GM23338 (cell line): ENCODE results near the gene PLCH2. TPM values are rescaled to one million over a fixed set of nuclear protein-coding genes. Genes with fewer than 3 reads are reported as not detected.

Experiments
- ATAC-seq: fragments of 200-7000 bp; cut with Tn5 transposase; 3 replicates; pipeline ENCODE4 v1.9.1; 2020
- DNase-seq: peaks from one replicate; pipeline ENCODE4 v3.0.0-alpha.2; 2015; ENCODE audit warnings: low spot score
- H2AFZ ChIP-seq: fragments of 200-600 bp; sonication (generic); 2 replicates; pipeline ENCODE4 v1.8.0; 2016; ENCODE audit warnings: antibody characterized with exemption, mild to moderate bottlenecking, moderate library complexity
- H3F3A ChIP-seq: fragments of 200-600 bp; sonication (generic); replicated peaks from 2 replicates; pipeline ENCODE4 v1.8.0; 2017; ENCODE audit warnings: antibody characterized with exemption, mixed run types, low read depth
- H3K27ac ChIP-seq: fragments of 200-600 bp; sonication (generic); 2 replicates; pipeline ENCODE4 v1.6.1; 2016; ENCODE audit warnings: low read depth
- H3K27me3 ChIP-seq: fragments of 200-600 bp; sonication (generic); 2 replicates; pipeline ENCODE4 v1.8.0; 2016; ENCODE audit warnings: mild to moderate bottlenecking, mixed run types, moderate library complexity; ENCODE audit not compliant: insufficient read depth
- H3K36me3 ChIP-seq: fragments of 200-600 bp; sonication (generic); 2 replicates; pipeline ENCODE4 v1.8.0; 2016; ENCODE audit warnings: mild to moderate bottlenecking; ENCODE audit not compliant: insufficient read depth
- H3K4me1 ChIP-seq: fragments of 200-600 bp; sonication (generic); 2 replicates; pipeline ENCODE4 v1.8.0; 2016; ENCODE audit warnings: mild to moderate bottlenecking, moderate library complexity; ENCODE audit not compliant: insufficient read depth
- H3K4me2 ChIP-seq: fragments of 200-600 bp; sonication (generic); 2 replicates; pipeline ENCODE4 v1.7.1; 2017; ENCODE audit warnings: mixed run types
- H3K4me3 ChIP-seq: fragments of 200-600 bp; sonication (generic); 2 replicates; pipeline ENCODE4 v1.6.1; 2016; ENCODE audit warnings: mixed run types
- H3K79me2 ChIP-seq: fragments of 200-600 bp; sonication (generic); replicated peaks from 2 replicates; pipeline ENCODE4 v1.8.0; 2017; ENCODE audit warnings: mild to moderate bottlenecking; ENCODE audit not compliant: insufficient read depth
- H3K9me2 ChIP-seq: fragments of 200-600 bp; sonication (generic); 2 replicates; pipeline ENCODE4 v1.8.0; 2017; ENCODE audit not compliant: insufficient read depth
- H4K20me1 ChIP-seq: fragments of 200-600 bp; sonication (generic); replicated peaks from 2 replicates; pipeline ENCODE4 v1.8.0; 2017; ENCODE audit warnings: mild to moderate bottlenecking; ENCODE audit not compliant: insufficient read depth
- H3K27ac Mint-ChIP-seq: 2 replicates; pipeline ENCODE4 v1.8.0; 2020; ENCODE audit warnings: inconsistent platforms, mild to moderate bottlenecking, moderate library complexity, mixed read lengths
- H3K27me3 Mint-ChIP-seq: 3 replicates; pipeline ENCODE4 v1.8.0; 2022; ENCODE audit warnings: low read depth, mild to moderate bottlenecking, moderate library complexity, mixed read lengths, inconsistent platforms; ENCODE audit not compliant: insufficient read depth, poor library complexity
- H3K36me3 Mint-ChIP-seq: 3 replicates; pipeline ENCODE4 v1.8.0; 2021; ENCODE audit warnings: low read depth, mild to moderate bottlenecking, inconsistent platforms, moderate library complexity, mixed read lengths
- H3K4me1 Mint-ChIP-seq: 3 replicates; pipeline ENCODE4 v1.8.0; 2020; ENCODE audit warnings: mild to moderate bottlenecking, inconsistent platforms, mixed read lengths
- H3K4me3 Mint-ChIP-seq: 3 replicates; pipeline ENCODE4 v1.8.0; 2021; ENCODE audit warnings: moderate library complexity, mild to moderate bottlenecking, inconsistent platforms, mixed read lengths
- H3K9me3 Mint-ChIP-seq: 3 replicates; pipeline ENCODE4 v1.8.0; 2020; ENCODE audit warnings: moderate library complexity, mild to moderate bottlenecking, inconsistent platforms, mixed read lengths
- CREB1 ChIP-seq: fragments of 250-450 bp; sonication (Bioruptor Pico); IDR thresholded peaks from 2 replicates; pipeline ENCODE4 v1.5.0; 2020; ENCODE audit warnings: low read depth, mild to moderate bottlenecking, moderate library complexity
- EZH2 ChIP-seq: fragments of 200-600 bp; sonication (generic); IDR thresholded peaks from one replicate; pipeline ENCODE4 v1.8.0; 2017; ENCODE audit warnings: antibody characterized with exemption, mild to moderate bottlenecking, low read depth; ENCODE audit not compliant: unreplicated experiment
- EZH2phosphoT487 ChIP-seq: fragments of 200-600 bp; sonication (generic); IDR thresholded peaks from one replicate; pipeline ENCODE4 v1.8.1; 2018; ENCODE audit warnings: antibody characterized with exemption; ENCODE audit not compliant: unreplicated experiment
- JUNB ChIP-seq: IDR thresholded peaks from one replicate; pipeline ENCODE4 v1.6.1; 2016; ENCODE audit warnings: antibody characterized with exemption; ENCODE audit not compliant: unreplicated experiment
- NANOG ChIP-seq: IDR thresholded peaks from 2 replicates; pipeline ENCODE4 v1.6.1; 2016; ENCODE audit warnings: antibody characterized with exemption, borderline replicate concordance
- POLR2AphosphoS5 ChIP-seq: IDR thresholded peaks from 2 replicates; pipeline ENCODE4 v1.6.1; 2016; ENCODE audit warnings: antibody characterized with exemption, low read depth
- STAT1 ChIP-seq: IDR thresholded peaks from one replicate; pipeline ENCODE4 v1.6.1; 2016; ENCODE audit warnings: antibody characterized with exemption; ENCODE audit not compliant: unreplicated experiment
- ZNF114 ChIP-seq: fragments of 250-450 bp; sonication (Bioruptor Pico); IDR thresholded peaks from 2 replicates; pipeline ENCODE4 v1.5.0; 2020; ENCODE audit warnings: mild to moderate bottlenecking, moderate library complexity
- ZNF331 ChIP-seq: fragments of 250-450 bp; sonication (Bioruptor Pico); IDR thresholded peaks from 2 replicates; pipeline ENCODE4 v1.5.0; 2020; ENCODE audit warnings: low read depth, mild to moderate bottlenecking, moderate library complexity
- polyA plus RNA-seq: library from polyadenylated mRNA; unstranded; fragments of >200 nt; fragmentation: Nextera tagmentation; extraction: Ambion mirVana; gene quantifications from 2 replicates; pipeline ENCODE4 v1.2.1, GENCODE V29; 2016
- total RNA-seq: library from RNA; depleted of rRNA; stranded (reverse); fragments of >200 nt; shearing (Covaris generic); gene quantifications from 2 replicates; pipeline ENCODE4 v1.2.3, GENCODE V29; 2014
- TF ChIP-seq, protein P1 (sequence below): IDR thresholded peaks from 2 replicates; pipeline ENCODE4 v1.6.1; 2016; ENCODE audit warnings: antibody characterized with exemption
- TF ChIP-seq, protein P2 (sequence below): IDR thresholded peaks from one replicate; pipeline ENCODE4 v1.6.1; 2018; ENCODE audit warnings: antibody characterized with exemption; ENCODE audit not compliant: unreplicated experiment
- TF ChIP-seq, protein P3 (sequence below): fragments of 250-450 bp; sonication (Bioruptor Pico); IDR thresholded peaks from 2 replicates; pipeline ENCODE4 v1.5.0; 2020; ENCODE audit warnings: mild to moderate bottlenecking, moderate library complexity
- TF ChIP-seq, protein P4 (sequence below), 2 experiments: fragments of 200-600 bp in 1 of 2; sonication (generic) in 1 of 2; conservative IDR thresholded peaks; 2 replicates each; pipeline versions ENCODE4 v1.5.1 to v1.6.1; 2016 to 2017; ENCODE audit warnings: antibody characterized with exemption in 2 of 2, low read depth in 2 of 2, mild to moderate bottlenecking in 2 of 2, moderate library complexity in 1 of 2

Gene PLCH2
- total and polyA plus RNA-seq, 2 experiments from 2014 or later: 0.31 TPM; not detected in 1

DNA sequence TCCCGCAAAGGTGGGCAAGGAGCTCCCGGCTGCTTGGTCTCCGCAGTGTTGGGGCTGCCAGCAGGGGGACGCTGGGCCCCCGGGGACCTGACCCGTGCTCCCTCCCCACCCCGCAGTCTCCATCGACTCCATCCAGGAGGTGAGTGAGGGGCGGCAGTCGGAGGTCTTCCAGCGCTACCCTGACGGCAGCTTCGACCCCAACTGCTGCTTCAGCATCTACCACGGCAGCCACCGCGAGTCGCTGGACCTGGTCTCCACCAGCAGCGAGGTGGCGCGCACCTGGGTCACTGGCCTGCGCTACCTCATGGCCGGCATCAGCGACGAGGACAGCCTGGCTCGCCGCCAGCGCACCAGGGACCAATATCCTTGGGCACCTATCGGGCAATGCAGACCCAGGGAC lies 3.5 kb downstream of the PLCH2 start:
- no peaks in the 10 kb centered on the region for H3K36me3 ChIP-seq
- no peak for DNase-seq
- H3K36me3 Mint-ChIP-seq: no peaks in the 10 kb centered on the region

More for the DNA sequence above, 3.5 kb downstream of the PLCH2 start:
- no peak overlapping the region for H3K4me2 ChIP-seq
- Mint-ChIP-seq H3K27ac (no peak overlapping the region), H3K9me3 (no peaks in the 10 kb centered on the region), H3K4me1 (no peaks in the 10 kb centered on the region), H3K4me3 (no peak overlapping the region), H3K27me3 (peaks cover 1% of the 10 kb centered on the region)
- no peaks in the 10 kb centered on the region for H3K9me2 ChIP-seq
- H3K27ac ChIP-seq: no peak overlapping the region
- H3K27me3 ChIP-seq: no peaks in the 10 kb centered on the region
- H3K79me2 ChIP-seq: no peaks in the 10 kb centered on the region
- H3K4me1 ChIP-seq: no peaks in the 10 kb centered on the region
- H4K20me1 ChIP-seq: no peaks in the 10 kb centered on the region
- TF ChIP-seq EZH2 (no peak), ZNF114 (CRISPR knock-in tag) (no peak), CREB1 (no peak), ZNF331 (CRISPR knock-in tag) (no peak), JUNB (no peak), POLR2AphosphoS5 (no peak), STAT1 (no peak), EZH2phosphoT487 (no peak), NANOG (no peak)
- TF ChIP-seq, protein P1, sequence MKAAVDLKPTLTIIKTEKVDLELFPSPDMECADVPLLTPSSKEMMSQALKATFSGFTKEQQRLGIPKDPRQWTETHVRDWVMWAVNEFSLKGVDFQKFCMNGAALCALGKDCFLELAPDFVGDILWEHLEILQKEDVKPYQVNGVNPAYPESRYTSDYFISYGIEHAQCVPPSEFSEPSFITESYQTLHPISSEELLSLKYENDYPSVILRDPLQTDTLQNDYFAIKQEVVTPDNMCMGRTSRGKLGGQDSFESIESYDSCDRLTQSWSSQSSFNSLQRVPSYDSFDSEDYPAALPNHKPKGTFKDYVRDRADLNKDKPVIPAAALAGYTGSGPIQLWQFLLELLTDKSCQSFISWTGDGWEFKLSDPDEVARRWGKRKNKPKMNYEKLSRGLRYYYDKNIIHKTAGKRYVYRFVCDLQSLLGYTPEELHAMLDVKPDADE: no peak
- TF ChIP-seq, protein P2, sequence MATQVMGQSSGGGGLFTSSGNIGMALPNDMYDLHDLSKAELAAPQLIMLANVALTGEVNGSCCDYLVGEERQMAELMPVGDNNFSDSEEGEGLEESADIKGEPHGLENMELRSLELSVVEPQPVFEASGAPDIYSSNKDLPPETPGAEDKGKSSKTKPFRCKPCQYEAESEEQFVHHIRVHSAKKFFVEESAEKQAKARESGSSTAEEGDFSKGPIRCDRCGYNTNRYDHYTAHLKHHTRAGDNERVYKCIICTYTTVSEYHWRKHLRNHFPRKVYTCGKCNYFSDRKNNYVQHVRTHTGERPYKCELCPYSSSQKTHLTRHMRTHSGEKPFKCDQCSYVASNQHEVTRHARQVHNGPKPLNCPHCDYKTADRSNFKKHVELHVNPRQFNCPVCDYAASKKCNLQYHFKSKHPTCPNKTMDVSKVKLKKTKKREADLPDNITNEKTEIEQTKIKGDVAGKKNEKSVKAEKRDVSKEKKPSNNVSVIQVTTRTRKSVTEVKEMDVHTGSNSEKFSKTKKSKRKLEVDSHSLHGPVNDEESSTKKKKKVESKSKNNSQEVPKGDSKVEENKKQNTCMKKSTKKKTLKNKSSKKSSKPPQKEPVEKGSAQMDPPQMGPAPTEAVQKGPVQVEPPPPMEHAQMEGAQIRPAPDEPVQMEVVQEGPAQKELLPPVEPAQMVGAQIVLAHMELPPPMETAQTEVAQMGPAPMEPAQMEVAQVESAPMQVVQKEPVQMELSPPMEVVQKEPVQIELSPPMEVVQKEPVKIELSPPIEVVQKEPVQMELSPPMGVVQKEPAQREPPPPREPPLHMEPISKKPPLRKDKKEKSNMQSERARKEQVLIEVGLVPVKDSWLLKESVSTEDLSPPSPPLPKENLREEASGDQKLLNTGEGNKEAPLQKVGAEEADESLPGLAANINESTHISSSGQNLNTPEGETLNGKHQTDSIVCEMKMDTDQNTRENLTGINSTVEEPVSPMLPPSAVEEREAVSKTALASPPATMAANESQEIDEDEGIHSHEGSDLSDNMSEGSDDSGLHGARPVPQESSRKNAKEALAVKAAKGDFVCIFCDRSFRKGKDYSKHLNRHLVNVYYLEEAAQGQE: no peak
- TF ChIP-seq, protein P3, sequence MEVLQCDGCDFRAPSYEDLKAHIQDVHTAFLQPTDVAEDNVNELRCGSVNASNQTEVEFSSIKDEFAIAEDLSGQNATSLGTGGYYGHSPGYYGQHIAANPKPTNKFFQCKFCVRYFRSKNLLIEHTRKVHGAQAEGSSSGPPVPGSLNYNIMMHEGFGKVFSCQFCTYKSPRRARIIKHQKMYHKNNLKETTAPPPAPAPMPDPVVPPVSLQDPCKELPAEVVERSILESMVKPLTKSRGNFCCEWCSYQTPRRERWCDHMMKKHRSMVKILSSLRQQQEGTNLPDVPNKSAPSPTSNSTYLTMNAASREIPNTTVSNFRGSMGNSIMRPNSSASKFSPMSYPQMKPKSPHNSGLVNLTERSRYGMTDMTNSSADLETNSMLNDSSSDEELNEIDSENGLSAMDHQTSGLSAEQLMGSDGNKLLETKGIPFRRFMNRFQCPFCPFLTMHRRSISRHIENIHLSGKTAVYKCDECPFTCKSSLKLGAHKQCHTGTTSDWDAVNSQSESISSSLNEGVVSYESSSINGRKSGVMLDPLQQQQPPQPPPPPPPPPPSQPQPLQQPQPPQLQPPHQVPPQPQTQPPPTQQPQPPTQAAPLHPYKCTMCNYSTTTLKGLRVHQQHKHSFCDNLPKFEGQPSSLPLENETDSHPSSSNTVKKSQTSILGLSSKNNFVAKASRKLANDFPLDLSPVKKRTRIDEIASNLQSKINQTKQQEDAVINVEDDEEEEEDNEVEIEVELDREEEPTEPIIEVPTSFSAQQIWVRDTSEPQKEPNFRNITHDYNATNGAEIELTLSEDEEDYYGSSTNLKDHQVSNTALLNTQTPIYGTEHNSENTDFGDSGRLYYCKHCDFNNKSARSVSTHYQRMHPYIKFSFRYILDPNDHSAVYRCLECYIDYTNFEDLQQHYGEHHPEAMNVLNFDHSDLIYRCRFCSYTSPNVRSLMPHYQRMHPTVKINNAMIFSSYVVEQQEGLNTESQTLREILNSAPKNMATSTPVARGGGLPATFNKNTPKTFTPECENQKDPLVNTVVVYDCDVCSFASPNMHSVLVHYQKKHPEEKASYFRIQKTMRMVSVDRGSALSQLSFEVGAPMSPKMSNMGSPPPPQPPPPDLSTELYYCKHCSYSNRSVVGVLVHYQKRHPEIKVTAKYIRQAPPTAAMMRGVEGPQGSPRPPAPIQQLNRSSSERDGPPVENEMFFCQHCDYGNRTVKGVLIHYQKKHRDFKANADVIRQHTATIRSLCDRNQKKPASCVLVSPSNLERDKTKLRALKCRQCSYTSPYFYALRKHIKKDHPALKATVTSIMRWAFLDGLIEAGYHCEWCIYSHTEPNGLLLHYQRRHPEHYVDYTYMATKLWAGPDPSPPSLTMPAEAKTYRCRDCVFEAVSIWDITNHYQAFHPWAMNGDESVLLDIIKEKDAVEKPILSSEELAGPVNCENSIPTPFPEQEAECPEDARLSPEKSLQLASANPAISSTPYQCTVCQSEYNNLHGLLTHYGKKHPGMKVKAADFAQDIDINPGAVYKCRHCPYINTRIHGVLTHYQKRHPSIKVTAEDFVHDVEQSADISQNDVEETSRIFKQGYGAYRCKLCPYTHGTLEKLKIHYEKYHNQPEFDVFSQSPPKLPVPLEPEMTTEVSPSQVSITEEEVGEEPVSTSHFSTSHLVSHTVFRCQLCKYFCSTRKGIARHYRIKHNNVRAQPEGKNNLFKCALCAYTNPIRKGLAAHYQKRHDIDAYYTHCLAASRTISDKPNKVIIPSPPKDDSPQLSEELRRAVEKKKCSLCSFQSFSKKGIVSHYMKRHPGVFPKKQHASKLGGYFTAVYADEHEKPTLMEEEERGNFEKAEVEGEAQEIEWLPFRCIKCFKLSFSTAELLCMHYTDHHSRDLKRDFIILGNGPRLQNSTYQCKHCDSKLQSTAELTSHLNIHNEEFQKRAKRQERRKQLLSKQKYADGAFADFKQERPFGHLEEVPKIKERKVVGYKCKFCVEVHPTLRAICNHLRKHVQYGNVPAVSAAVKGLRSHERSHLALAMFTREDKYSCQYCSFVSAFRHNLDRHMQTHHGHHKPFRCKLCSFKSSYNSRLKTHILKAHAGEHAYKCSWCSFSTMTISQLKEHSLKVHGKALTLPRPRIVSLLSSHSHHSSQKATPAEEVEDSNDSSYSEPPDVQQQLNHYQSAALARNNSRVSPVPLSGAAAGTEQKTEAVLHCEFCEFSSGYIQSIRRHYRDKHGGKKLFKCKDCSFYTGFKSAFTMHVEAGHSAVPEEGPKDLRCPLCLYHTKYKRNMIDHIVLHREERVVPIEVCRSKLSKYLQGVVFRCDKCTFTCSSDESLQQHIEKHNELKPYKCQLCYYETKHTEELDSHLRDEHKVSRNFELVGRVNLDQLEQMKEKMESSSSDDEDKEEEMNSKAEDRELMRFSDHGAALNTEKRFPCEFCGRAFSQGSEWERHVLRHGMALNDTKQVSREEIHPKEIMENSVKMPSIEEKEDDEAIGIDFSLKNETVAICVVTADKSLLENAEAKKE (CRISPR knock-in tag): no peak
- TF ChIP-seq, protein P4, sequence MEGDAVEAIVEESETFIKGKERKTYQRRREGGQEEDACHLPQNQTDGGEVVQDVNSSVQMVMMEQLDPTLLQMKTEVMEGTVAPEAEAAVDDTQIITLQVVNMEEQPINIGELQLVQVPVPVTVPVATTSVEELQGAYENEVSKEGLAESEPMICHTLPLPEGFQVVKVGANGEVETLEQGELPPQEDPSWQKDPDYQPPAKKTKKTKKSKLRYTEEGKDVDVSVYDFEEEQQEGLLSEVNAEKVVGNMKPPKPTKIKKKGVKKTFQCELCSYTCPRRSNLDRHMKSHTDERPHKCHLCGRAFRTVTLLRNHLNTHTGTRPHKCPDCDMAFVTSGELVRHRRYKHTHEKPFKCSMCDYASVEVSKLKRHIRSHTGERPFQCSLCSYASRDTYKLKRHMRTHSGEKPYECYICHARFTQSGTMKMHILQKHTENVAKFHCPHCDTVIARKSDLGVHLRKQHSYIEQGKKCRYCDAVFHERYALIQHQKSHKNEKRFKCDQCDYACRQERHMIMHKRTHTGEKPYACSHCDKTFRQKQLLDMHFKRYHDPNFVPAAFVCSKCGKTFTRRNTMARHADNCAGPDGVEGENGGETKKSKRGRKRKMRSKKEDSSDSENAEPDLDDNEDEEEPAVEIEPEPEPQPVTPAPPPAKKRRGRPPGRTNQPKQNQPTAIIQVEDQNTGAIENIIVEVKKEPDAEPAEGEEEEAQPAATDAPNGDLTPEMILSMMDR (conservative IDR thresholded peaks at IDR 0.05; ENCODE audit: low read depth in 2 of 2): no peak
- no peaks in the 10 kb centered on the region for H3F3A ChIP-seq
- no peak overlapping the region for H3K4me3 ChIP-seq
- H2AFZ ChIP-seq: no peak overlapping the region
- no peak for ATAC-seq
